Adrenal gland (tissue), 5 donors: ENCODE data around the gene PRKCQ.

Experiments
- POLR2A ChIP-seq, 2 donors: fragments of 450-650 bp; IDR thresholded peaks; one replicate each; pipeline ENCODE4 v1.6.1; 2017; ENCODE audit warnings: antibody characterized with exemption in 2 of 2, mild to moderate bottlenecking in 2 of 2, moderate library complexity in 1 of 2
- TF ChIP-seq, protein P1 (sequence below), 6 experiments: fragments of 450-650 bp in 4 of 6; fragments of 200-600 bp in 2 of 6; sonication (generic) in 1 of 6; IDR thresholded peaks; 1 replicate in 5 of 6; 2 replicates in 1 of 6; pipeline versions ENCODE4 v1.5.1 to v1.8.0; 2016 to 2021; ENCODE audit warnings: antibody characterized with exemption in 6 of 6, mild to moderate bottlenecking in 2 of 6, moderate library complexity in 1 of 6
- donor health status: DM: no; HTN: no; CAD: no.

DNA sequence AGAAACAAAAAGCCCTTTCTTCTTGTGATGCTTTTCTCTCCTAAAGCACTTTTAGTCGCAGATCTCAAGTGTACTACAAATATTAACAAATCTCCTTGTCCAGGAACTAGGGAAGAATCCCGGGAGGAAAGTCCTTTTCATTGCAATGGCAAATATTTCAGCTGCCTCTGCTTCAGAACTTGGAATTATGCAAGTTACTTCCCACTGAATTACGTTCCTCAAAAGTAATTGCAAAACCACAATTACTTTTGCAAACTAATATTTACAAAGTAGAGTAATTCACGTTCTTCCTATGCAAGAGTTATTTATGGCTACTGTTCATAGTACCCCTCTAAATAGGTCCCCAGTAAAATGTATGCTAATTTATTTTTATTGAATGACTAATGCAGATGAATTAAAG lies 14.5 kb downstream of the PRKCQ start:
- TF ChIP-seq, protein P1, sequence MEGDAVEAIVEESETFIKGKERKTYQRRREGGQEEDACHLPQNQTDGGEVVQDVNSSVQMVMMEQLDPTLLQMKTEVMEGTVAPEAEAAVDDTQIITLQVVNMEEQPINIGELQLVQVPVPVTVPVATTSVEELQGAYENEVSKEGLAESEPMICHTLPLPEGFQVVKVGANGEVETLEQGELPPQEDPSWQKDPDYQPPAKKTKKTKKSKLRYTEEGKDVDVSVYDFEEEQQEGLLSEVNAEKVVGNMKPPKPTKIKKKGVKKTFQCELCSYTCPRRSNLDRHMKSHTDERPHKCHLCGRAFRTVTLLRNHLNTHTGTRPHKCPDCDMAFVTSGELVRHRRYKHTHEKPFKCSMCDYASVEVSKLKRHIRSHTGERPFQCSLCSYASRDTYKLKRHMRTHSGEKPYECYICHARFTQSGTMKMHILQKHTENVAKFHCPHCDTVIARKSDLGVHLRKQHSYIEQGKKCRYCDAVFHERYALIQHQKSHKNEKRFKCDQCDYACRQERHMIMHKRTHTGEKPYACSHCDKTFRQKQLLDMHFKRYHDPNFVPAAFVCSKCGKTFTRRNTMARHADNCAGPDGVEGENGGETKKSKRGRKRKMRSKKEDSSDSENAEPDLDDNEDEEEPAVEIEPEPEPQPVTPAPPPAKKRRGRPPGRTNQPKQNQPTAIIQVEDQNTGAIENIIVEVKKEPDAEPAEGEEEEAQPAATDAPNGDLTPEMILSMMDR (IDR thresholded peaks at IDR 0.05) = no peak
- no peak for TF ChIP-seq POLR2A (IDR thresholded peaks at IDR 0.05)
